ENCODE measurements around the gene ADORA2B. TPM values are rescaled to one million over a fixed set of nuclear protein-coding genes. Genes with fewer than 3 reads are reported as not detected.
"Not testable (repeated sequence)": the region's sequence is repeated elsewhere in the genome, so short reads cannot be mapped to it uniquely, and the experiment has no call there.

Gene ADORA2B
- total RNA-seq, 4 donors from 2014 or later = 0.40 to 2.0 (median 1.2) TPM; not detected in 1

DNA sequence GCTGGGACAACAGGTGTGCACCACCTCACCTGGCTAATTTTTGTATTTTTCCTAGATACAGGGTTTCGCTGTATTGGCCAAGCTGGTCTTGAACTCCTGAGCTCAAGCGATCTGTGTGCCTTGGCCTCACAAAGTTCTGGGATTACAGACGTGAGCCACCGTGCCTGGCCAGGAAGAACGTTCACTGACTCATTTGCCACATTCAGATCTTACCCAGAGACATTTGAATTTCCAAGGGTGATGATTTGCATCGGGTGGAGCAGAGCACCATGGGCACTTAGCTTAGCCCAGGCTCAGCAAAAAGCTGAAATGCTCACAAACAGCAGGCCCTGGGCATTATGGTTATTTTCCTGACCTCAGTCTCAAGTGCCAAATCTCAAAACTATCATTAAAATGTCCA is 14.5 kb upstream of the ADORA2B start:
- H3K27ac ChIP-seq = no peak overlapping the region
- H3K9me3 ChIP-seq = no peaks in the 10 kb centered on the region
- TF ChIP-seq, protein P1, sequence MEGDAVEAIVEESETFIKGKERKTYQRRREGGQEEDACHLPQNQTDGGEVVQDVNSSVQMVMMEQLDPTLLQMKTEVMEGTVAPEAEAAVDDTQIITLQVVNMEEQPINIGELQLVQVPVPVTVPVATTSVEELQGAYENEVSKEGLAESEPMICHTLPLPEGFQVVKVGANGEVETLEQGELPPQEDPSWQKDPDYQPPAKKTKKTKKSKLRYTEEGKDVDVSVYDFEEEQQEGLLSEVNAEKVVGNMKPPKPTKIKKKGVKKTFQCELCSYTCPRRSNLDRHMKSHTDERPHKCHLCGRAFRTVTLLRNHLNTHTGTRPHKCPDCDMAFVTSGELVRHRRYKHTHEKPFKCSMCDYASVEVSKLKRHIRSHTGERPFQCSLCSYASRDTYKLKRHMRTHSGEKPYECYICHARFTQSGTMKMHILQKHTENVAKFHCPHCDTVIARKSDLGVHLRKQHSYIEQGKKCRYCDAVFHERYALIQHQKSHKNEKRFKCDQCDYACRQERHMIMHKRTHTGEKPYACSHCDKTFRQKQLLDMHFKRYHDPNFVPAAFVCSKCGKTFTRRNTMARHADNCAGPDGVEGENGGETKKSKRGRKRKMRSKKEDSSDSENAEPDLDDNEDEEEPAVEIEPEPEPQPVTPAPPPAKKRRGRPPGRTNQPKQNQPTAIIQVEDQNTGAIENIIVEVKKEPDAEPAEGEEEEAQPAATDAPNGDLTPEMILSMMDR (IDR thresholded peaks at IDR 0.05) = no peak
- no peak for TF ChIP-seq POLR2AphosphoS5 (IDR thresholded peaks at IDR 0.05)
- no peak for TF ChIP-seq POLR2A (IDR thresholded peaks at IDR 0.05)
- TF ChIP-seq EP300 (IDR thresholded peaks at IDR 0.05) = no peak
- ATAC-seq = no peak
- WGBS, 2 donors (ENCODE audit: low coverage in 1 of 2) = 36 to 100% methylated on average over 1 to 3 of the region's 6 CpGs
- H3K36me3 ChIP-seq = no peaks in the 10 kb centered on the region
- H3K27me3 ChIP-seq = peaks cover 6% of the 10 kb centered on the region
- no peak overlapping the region for H3K4me3 ChIP-seq
- H3K4me1 ChIP-seq = no peaks in the 10 kb centered on the region

DNA sequence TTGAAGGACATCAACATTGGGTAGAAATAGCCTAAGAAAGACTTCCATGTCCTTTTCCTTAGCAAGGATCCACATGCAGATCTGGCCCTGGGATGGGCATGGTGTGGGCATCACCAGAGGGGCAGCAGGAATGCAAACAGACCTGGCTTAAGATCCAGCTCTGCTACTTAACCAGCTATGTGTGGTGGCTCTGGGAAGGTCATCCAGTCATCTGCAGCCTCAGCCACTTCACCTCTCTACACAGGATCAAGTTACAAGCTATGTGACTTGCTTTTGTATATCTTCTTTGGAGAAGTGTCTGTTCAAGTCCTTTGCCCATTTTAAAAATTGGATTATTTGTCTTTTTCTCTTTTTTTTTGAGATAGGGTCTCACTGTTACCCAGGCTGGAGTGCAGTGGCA is 13.5 kb upstream of the ADORA2B start:
- no peaks in the 10 kb centered on the region for H3K4me1 ChIP-seq
- no peak for TF ChIP-seq POLR2A (IDR thresholded peaks at IDR 0.05)
- TF ChIP-seq, protein P1 (IDR thresholded peaks at IDR 0.05) = no peak
- TF ChIP-seq EP300 (IDR thresholded peaks at IDR 0.05) = no peak
- no peak for TF ChIP-seq POLR2AphosphoS5 (IDR thresholded peaks at IDR 0.05)
- H3K36me3 ChIP-seq = no peaks in the 10 kb centered on the region
- peaks cover 4% of the 10 kb centered on the region for H3K27me3 ChIP-seq
- no peaks in the 10 kb centered on the region for H3K9me3 ChIP-seq
- no peak for ATAC-seq
- H3K27ac ChIP-seq = no peak overlapping the region
- H3K4me3 ChIP-seq = no peak overlapping the region

DNA sequence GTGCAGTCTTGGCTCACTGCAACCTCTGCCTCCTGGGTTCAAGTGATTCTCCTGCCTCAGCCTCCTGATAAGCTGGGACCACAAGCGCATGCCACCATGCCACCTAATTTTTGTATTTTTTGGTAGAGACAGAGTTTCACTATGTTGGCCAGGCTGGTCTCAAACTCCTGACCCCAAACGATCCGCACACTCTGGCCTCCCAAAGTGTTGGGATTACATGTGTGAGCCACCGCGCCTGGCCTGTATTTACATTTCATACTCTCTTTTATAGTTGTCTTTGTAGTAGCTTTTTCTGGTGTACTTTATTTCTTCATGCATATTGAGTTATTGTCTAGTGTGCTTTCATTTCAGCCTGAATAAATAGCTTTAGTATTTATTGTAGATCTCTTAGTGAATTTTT is 10.1 kb upstream of the ADORA2B start:
- no peak for TF ChIP-seq POLR2AphosphoS5 (IDR thresholded peaks at IDR 0.05)
- TF ChIP-seq POLR2A (IDR thresholded peaks at IDR 0.05) = no peak
- TF ChIP-seq, protein P1 (IDR thresholded peaks at IDR 0.05) = no peak
- no peak for TF ChIP-seq EP300 (IDR thresholded peaks at IDR 0.05)
- H3K4me3 ChIP-seq = no peak overlapping the region
- WGBS, 2 donors (ENCODE audit: low coverage in 1 of 2) = 87 to 94% methylated on average over 4 to 5 of the region's 5 CpGs

DNA sequence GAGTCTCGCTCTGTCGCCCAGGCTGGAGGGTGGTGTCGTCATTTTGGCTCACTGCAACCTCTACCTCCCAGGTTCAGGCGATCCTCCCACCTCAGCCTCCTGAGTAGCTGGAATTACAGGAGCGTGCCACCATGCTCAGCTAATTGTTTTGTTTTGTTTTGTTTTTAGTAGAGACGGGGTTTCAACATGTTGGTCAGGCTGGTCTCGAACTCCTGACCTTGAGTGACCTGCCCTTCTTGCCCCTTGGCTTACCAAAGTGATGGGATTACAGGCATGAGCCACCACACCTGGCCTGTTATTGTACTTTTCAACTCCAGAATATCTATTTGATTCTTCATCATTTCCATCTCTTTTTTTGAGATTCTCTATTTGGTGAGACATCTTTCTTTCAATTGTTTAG is 9.0 kb upstream of the ADORA2B start:
- H3K4me3 ChIP-seq = no peak overlapping the region
- WGBS, 2 donors (ENCODE audit: low coverage in 1 of 2) = 88 to 100% methylated on average over 3 to 7 of the region's 7 CpGs

More for the DNA sequence above, 10.1 kb upstream of the ADORA2B start:
- H3K4me1 ChIP-seq = no peaks in the 10 kb centered on the region
- no peaks in the 10 kb centered on the region for H3K36me3 ChIP-seq
- H3K27ac ChIP-seq = no peak overlapping the region
- ATAC-seq = no peak
- H3K27me3 ChIP-seq = no peaks in the 10 kb centered on the region
- H3K9me3 ChIP-seq = no peaks in the 10 kb centered on the region

GRCh38 chr17:15936481-15936880 is 8.4 kb upstream of the ADORA2B start:
- not testable (repeated sequence) for H3K4me3 ChIP-seq, H3K9me3 ChIP-seq, H3K36me3 ChIP-seq, H3K27me3 ChIP-seq, H3K27ac ChIP-seq, ATAC-seq, H3K4me1 ChIP-seq
- WGBS, 2 donors (ENCODE audit: low coverage in 1 of 2) = 95 to 100% methylated on average over 3 to 4 of the region's 4 CpGs

More for the DNA sequence above, 9.0 kb upstream of the ADORA2B start:
- H3K36me3 ChIP-seq = no peaks in the 10 kb centered on the region
- no peaks in the 10 kb centered on the region for H3K9me3 ChIP-seq
- H3K27me3 ChIP-seq = no peaks in the 10 kb centered on the region
- no peak overlapping the region for H3K27ac ChIP-seq
- H3K4me1 ChIP-seq = no peaks in the 10 kb centered on the region
- TF ChIP-seq EP300 (IDR thresholded peaks at IDR 0.05) (no peak), POLR2A (IDR thresholded peaks at IDR 0.05) (no peak), POLR2AphosphoS5 (IDR thresholded peaks at IDR 0.05) (no peak)
- TF ChIP-seq, protein P1 (IDR thresholded peaks at IDR 0.05) = no peak
- no peak for ATAC-seq
